Stimulated activated CD4-positive, alpha-beta T cell treated with anti-CD3 and anti-CD28 coated beads, Interleukin-12 subunit alpha, Interleukin-12 subunit beta, amount 100 ng/mL, for 24 hours (primary cell): Measurements from ENCODE around the gene NTN4.
"Not testable (repeated sequence)": the region's sequence is repeated elsewhere in the genome, so short reads cannot be mapped to it uniquely, and the experiment has no call there.

Source experiments
- DNase-seq, 2 experiments: peaks; one replicate each; pipeline ENCODE4 v3.0.0-alpha.2; 2020; ENCODE audit warnings: low read depth in 2 of 2

Gene NTN4

GRCh38 chr12:95710386-95710785 is 80.2 kb downstream of the NTN4 start:
- DNase-seq = no peak

DNA sequence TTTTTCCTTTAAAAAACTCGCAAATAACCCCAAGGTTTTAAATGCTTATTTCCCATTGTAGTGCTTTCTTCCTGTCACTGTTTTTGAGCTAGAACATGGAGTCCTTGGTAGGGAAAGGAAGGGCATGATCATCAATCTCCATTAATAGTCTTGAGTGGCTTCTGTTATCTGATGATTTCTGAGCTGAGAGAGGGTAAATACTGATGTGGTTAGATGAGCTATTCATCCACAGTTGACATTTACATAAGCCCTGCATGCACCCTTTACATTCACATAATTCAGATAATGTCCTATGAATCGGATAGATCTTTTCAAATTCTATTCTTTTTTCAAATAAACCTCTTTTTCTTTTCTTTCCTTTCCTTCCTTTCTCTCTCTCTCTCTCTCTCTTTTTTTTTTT is 81.4 kb downstream of the NTN4 start:
- DNase-seq = no peak

- no peak for DNase-seq
Measured at GRCh38 chr12:95705143-95705542, 85.4 kb downstream of the NTN4 start.

DNA sequence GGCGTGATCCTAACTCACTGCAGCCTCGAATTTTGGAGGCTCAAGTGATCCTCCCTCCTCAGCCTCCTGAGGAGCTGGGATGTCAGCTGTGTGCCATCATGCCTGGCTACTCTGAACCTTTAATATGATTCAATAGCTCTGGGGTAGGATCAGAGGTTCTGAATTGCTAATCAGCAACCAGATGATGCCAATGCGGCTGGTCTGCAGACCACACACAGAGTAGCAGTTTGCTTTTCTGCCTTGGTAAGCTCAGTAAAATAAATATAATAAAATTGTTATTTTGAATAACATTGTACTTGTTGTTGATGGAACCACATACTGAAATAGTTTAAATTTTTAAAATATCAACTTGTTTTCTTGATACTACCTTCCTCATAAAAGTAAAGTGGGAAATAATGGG is 86.6 kb downstream of the NTN4 start:
- no peak for DNase-seq

GRCh38 chr12:95701722-95702418 is 88.7 kb downstream of the NTN4 start:
- DNase-seq = no peak

DNA sequence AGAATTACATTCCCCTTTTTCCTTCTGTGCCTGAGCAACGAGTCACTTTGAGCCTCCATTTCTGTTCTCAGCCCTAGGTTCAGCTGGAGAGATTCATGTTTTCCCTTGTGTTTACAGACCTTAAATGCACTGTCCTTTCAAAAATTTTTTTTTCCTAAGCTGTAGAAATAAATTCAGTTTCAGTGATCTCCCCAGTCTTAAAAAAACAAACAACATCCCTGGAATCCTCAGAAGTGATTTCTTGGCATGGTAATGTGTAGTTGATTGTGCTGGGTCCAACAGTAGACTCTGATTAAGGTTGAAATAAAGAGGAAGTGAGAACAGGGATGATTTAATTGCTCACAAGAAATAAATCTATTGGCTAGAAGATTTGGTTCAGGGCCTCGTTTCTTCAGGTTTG is 89.3 kb downstream of the NTN4 start:
- no peak for DNase-seq

DNA sequence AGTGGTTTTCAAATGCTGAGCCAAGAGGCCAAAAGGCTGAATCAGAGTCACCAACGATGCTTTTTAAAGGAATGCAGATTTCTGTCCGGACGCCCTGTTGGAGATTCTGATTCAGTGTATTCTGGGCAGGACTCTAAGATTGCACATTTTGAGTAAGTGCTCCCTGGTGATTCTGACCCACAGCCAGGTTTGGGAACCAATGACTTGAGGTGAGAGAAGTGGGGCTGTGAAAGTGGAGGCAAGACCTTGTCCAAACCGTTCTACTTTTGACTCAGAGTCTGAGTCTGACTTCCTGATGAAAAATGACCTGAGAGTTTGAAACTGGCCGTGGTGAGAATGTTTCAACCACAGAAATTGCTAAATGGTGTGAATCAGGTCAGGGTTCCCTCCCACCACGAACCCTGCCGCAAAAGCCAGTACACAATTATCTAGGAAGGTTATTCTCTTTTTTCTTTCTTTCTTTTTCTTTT is 90.2 kb downstream of the NTN4 start:
- DNase-seq = no peak

DNA sequence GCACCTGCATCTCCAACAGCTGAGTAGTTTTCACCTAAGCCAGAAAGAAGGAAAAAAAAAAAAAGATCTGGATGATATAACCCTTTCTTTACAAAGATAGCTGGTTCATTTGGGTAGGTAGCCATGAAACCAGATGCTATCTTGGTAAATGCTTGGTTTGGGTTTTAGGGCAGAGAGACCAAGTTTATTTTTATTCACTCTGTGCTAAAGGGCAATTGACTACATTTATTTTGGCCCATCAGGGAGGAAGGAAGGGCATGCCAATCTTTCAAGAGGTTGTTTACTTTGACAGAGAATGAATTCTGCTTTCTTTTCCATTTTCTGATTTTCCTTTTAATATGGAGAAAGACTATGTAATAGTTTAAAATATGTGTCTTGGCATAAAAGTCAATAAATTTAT is 91.0 kb downstream of the NTN4 start:
- DNase-seq = no peak

- no peak for DNase-seq
Measured at GRCh38 chr12:95694136-95694535, 96.4 kb downstream of the NTN4 start.

DNA sequence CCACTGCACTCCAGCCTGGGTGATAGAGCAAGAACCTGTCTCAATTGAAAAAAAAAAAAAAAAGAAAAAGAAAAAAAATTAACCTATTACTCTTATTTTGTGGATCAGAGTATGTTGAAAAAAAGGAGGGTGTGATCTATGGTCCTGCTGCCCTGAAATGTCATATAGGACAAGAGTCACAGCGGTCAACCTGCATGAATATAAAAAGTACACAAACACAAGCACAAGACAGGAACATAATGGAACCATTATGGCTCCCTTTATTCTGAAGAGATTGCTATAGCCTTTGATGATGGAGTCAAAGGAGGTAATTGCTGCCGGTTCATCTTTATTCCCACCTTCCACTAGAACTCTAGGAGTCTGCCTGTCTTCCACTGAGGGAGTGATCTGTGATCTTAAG is 96.9 kb downstream of the NTN4 start:
- no peak for DNase-seq

DNA sequence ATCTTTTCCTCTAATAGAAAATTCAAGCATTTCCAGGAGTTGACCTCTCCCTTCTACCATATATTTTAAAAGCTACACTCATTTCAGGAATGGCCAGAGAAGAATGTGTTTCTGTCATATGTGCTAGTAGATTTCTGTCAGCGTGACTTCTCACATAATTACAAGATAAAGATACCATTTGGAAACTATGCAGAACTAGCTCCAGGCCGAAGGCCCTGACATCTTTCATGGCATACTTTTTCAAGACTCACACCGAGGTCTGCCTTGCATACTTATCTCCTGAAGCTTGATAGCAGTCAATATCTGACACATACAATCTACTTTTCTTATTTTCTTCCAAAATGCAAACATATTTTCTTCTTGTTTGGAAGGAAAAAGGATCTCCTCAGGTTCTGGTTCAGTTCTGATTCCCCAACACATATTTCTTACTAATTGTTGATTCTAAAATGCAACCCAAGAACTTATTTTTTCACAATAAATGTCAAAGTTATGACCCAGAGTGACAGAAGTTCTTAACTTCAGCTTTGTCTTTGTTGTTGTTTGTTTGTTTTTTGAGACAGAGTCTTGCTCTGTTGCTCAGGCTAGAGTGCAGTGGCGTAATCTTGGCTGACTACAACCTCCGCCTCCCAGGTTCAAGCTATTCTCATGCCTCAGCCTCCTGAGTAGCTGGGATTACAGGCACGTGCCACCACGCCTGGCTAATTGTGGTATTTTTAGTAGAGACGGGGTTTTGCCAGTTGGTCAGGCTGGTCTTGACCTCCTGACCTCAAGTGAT is 99.5 kb downstream of the NTN4 start:
- DNase-seq = no peak

- DNase-seq = no peak
Measured at GRCh38 chr12:95687937-95688336, 102.6 kb downstream of the NTN4 start.

DNA sequence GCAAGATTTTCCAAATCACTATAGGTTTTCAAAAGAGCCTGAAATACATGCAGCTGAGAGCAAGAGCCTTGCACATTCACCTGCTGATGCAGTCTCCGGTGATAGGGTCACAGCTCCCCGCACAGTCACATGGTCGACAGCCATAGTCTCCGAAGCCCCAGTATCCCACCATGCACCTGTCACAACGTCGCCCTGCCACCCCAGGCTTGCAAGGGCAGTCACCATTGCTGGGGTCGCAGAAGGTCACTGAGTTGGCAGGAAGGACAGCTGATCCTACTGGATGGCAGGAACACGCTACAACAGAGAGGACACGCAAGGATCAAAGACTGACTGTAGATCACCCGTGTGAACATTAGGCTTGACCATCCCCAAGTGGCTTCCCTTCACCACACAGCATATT is 107.1 kb downstream of the NTN4 start:
- DNase-seq = no peak

GRCh38 chr12:95681210-95681765 is 109.3 kb downstream of the NTN4 start:
- DNase-seq = no peak

DNA sequence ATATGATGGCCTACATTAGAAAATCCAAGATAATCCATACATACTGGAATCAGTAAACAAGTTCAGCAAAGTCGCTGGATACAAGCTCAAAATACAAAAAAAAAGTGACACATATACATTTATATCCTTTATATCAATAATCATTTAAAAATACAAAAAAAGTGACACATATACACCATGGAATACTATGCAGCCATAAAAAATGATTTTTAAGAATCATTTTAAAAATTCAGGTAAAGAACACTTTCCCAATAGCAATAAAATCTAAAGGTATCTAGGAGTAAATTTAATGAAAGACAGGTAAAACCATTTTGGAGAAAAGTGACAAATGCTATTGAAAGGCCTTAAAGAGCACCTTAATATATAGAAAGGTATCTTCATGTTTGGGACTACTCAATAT is 111.9 kb downstream of the NTN4 start:
- no peak for DNase-seq

DNA sequence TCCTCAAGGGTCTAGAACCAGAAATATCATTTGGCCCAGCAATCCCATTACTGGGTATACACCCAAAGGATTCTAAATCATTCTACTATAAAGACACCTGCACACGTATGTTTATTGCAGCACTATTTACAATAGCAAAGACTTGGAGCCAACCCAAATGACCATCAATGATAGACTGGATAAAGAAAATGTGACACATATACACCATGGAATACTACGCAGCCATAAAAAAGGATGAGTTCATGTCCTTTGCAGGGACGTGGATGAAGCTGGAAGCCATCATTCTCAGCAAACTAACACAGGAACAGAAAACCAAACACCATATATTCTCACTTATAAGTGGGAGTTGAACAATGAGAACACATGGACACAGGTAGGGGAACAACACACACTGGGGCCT is 112.8 kb downstream of the NTN4 start:
- DNase-seq = not testable (repeated sequence)

DNA sequence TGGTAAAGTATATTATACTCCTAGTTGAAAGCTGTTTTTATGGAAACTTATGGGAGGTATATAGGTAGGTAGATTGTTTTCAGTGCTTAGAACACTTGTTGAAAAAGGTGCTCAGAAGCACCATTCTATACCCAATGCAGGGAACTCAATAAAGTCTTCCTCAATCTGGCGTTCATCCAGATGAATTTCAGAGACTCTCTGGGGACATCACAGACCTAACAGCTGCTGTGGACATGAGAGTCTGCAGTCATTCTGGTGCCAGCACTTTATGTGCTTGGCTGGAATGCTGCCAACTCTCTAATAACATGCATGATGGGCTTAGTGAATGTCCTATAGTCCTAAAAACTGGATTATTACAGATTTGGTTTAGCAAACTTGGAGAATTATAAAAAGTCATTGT is 115.9 kb downstream of the NTN4 start:
- no peak for DNase-seq

- no peak for DNase-seq
Measured at GRCh38 chr12:95674163-95674562, 116.4 kb downstream of the NTN4 start.

GRCh38 chr12:95673576-95673975 is 117.0 kb downstream of the NTN4 start:
- DNase-seq = no peak

GRCh38 chr12:95672166-95672565 is 118.4 kb downstream of the NTN4 start:
- no peak for DNase-seq

- no peak for DNase-seq
Measured at GRCh38 chr12:95671265-95671664, 119.3 kb downstream of the NTN4 start.

GRCh38 chr12:95663525-95663924 is 127.0 kb downstream of the NTN4 start:
- DNase-seq = no peak

DNA sequence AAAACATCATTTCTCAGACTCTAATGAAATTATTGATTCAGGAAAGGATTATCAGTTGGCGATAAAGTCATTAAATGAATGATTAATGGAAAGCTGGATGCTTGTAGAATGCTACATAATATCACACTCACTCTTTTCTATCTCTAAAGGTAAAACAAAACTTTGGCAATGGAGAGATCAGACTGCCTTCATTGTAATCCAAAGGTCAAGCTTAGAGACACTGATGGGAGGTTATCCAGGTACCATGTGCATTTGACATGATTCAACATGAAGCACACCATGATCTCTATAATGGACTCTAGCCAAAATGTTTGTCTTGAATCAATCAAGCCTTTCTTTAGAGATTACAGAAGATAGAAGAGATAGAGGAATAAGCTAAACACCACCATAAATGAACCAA is 129.2 kb downstream of the NTN4 start:
- no peak for DNase-seq
